IPS-NIHi11 (cell line): ENCODE measurements around the gene SOWAHA.

Experiments
- DNase-seq: peaks from one replicate; pipeline ENCODE4 v3.0.0; 2012; ENCODE audit warnings: mixed read lengths, low spot score

Gene SOWAHA

DNA sequence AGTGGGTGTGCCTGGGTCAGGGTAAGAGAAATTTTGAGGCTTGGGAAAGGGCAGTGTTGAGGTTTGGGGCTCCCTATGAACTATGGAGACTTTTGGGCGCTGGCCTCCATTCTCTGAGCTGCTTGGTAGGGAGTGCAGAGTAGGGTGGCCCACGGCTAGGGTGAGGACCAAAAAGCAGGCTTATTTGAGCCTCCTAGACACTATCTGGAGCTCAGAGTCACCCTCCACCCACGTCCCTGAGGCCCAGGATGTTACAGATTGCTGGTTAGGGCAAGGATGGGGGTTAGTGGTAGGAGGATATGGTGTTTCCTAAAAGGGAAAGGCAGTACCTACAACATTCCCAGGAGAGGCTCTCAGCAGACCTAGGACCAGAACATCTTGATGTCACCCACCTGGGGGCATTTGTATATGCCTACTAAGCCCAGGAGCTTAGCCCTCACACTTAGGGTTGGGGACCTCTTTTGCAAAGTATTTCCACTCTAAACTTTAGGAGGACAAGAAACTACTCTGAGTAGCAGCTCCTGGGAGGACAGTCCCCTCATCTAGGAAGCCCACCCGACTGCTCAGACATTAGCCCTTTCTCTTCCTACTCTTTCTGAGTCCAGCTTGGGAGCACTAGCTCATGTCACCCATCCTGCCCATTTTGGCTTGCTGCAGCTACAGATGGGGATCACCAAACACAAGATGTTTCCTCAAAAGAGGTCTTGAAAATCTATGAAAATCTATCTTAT is 15.0 kb downstream of the SOWAHA start:
- no peak for DNase-seq

DNA sequence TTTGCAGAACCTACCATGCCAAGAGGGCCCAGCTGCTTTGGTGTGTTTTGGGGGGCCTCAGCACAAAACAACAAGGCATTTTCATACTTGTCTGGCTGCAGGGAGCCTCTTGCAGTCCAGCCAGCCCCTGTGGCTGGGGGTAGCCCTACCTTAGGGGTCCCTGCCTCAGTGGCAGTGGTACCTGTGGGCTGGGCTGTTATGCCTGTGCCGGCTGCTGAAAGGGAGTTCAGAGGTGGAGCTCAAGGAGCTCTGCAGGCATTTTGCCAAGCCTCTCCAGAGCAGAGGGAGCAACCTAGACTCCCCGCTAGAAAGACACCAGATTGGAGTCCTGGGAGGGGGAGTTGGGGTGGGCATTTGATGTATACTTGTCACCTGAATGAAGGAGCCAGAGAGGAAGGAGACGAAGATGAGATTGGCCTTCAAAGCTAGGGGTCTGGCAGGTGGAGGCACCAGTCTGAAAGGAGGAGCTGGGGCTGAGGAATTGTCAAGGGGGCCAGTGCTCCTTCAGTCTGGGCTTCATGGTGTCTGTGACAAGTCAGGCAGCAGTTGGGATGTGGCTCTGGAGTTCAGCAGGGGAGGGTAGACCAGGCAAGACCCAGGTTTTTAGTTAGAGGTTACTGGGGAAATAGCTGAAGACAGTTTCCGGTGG is 15.9 kb downstream of the SOWAHA start:
- DNase-seq = no peak

DNA sequence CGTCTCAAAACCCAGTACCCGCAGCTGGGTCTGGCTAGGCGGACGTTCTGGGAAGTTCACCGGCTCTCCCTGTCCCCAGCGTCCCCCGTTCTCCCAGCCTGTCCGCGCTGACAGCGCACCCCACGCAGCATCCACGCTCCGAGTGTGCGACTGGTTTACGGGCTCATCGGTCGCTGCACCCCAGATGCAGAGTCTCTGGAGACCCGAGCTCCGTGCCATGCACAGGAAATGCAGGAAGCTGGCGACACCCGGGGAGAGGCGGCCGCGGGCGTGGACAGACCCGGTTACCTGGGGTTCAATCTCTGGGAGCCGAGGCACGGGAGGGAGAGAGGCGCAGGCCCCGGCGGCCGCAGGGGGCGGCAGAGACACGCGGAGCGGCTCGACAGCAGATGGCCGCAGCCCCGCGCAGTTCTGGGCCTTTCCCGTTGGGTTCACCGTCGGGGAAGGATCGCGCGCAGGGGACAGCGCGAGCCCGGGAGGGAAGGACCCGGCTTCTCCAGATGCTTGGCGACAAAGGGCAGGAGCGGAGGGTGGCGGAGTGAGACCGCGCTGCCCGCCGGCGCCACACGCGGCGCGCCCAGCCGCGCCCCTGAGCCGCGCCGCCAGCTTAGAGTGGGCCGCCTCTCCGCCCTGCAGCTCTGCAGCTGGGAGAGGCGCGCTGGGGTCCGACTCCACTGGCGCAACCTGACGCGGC is 16.8 kb downstream of the SOWAHA start:
- peak; percentile 89 for DNase-seq

DNA sequence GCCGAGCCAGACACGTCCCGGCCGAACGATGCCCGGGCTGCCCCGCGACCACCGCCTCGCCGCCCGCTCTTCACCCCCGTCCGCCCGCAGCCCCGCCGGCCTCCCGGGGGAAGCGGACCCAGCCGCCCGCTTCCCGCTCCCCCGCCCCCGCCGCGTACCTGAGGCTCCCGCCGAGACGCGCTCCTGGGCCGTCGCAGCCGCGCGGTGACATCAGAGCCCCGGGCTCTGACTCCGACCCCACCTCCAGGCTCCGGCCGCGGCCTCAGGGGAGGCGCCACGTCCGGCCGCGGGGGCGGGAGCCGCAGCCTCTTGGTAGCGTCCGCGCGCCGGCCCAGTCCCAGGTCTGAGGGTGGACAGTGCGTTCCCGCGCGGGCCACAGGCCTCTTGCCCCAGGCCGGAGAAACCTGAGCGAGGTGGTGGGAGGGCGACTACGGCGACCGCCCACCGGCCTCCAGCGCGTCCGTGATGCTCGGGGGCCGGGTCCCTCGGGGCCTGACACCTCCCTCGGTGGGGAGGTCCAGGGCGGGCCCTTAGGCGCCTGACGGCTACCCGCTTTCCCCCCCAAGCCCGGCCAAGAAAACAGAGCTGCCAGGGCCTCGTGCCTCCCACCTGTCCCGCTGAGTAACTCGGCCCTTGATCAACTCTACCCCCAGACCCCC is 17.5 kb downstream of the SOWAHA start, which contains the start of gene SHROOM1:
TSS of gene SHROOM1 (minus strand) at position 212 of the 659 bp plus-strand sequence. CDS start 4,507 bp downstream, outside the sequence.
- peak; percentile 84 for DNase-seq

DNA sequence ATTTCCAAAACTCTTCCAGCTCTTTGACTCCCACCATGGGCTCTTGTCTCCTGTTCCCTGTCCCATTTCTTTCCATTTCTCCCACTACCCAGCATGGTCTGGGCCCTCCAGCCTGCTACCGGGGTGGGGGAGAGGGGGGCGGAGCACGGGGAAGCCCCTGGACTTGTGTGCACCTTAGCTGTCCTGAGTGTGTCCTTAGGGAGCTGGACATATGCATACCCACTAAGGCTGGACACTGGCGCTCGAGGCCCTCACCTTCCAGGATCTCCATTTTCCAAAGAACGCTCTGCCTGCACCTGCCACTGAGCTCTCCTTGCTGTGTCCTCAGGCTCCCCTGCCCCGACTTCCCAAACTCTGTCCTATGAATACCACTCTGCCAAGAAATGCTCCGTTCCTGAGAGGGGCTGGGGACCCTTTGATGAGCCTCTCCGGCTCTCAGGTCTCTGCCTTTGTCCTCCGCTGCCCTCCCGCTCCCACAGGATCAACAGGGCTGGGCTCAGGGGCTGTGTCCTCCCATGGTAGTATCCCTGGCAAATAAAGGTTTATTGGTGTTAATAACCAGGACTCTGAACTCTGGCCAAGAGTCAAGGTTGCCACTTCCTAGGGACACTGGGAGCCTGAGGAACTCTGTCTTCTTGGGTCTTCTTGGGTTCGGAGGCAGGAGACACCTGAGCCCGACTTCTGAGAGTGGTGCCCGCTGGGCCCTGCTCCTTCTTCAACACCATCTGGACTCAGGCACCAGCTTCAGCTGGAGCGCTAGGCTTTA is 18.2 kb downstream of the SOWAHA start:
- DNase-seq = no peak

DNA sequence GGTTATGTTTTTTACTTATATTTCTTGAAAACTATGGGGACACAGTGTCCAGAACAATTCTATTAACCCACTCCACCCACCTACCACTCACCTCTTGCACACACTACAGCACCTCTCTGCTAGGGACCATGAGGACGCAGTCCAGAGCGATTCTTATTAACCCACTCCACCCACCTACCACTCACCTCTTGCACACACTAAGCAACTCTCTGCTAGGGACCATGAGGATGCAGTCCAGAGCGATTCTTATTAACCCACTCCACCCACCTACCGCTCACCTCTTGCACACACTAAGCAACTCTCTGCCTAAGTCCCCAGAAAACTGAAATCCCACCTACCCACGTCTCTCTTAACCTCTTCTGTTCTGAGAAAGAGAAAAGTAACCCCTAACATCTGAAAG is 19.5 kb downstream of the SOWAHA start:
- DNase-seq = no peak

DNA sequence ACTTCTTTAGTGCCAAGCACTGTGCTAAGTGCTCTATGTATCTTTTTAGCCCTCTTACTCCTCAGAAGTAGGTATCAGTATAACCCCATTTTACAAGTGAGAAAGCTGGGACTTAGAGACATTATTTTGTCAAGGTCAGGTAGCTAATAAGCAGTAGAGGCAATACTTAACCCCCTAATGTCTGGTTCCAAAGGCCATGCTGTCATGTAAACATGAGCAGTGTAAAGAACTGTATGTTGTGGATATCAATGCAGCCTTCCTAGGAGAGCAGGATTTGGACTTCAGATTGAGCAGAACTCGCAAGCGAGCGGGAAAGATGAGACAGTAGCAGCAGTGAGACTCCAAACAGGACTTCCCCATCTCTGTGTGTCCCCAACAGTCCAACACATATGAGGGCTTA is 21.0 kb downstream of the SOWAHA start:
- DNase-seq = no peak

DNA sequence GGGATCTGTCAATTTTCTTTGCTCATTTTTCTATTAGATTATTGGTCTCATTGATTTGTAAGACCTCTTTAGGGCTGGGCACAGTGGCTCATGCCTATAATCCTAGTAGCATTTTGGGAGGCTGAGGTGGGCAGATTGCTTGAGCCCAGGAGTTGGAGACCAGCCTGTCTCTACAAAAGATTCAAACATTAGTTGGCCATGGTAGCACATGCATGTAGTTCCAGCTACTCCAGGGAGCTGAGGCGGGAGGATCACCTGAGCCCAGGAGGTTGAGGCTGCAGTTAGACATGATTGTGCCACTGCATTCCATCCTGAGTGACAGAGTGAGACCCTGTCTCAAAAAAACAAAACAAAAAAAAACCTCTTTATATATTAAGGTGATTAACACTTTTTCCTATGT is 23.8 kb downstream of the SOWAHA start:
- no peak for DNase-seq

DNA sequence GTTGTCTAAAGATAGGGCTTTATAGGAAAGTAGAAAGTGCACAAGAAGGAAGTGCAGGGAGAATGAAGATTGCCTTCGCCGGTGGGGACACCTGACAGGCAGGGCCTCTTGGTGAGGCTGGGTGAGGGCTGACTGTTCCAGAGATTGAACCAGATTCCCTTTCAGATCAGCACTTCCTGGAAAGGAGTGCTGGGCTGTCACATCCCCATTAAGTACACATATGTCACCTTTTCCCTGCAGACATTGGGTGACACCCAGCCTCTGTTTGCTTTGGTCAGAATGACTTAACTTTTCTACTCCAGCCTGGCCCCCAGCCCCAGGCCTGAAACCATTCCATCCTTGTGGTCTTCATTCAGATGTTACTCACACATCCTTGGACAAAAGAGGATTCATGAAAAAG is 24.8 kb downstream of the SOWAHA start:
- DNase-seq = no peak

DNA sequence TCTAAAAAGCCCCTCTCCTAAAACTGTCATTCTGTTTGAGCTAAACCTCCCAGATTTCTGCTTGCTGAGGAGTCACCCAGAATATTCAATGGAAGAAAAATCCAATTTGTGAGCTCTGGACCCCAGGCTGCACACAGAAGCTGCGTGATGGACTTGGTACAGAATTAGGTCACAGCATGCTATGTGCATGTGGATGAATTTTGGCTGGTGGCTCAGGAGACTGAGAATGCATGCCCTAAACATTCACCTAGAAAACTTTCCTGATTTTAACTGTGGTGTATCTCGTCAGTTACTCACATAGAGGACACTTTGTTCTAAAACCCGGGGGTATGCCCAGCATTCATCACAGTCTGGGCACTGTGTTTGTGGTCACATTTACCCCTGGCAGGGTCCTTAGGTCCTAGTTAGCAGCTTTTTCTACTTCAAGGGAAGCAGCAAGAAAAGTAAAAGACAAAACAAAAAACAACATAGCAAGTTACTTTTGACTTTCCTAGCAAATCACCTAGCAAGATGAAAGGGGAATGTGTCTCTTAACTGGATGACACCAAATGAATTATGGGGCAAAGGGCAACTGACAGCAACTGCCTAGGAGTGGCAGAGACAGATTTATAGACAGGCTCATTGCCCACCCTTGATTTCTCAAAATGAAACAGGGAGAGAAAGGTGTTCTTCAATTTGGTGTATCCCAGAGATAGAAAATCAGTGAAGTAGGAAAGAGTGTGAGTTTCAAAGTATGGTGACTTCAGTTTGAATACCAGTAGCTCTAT is 25.6 kb downstream of the SOWAHA start:
- no peak for DNase-seq

DNA sequence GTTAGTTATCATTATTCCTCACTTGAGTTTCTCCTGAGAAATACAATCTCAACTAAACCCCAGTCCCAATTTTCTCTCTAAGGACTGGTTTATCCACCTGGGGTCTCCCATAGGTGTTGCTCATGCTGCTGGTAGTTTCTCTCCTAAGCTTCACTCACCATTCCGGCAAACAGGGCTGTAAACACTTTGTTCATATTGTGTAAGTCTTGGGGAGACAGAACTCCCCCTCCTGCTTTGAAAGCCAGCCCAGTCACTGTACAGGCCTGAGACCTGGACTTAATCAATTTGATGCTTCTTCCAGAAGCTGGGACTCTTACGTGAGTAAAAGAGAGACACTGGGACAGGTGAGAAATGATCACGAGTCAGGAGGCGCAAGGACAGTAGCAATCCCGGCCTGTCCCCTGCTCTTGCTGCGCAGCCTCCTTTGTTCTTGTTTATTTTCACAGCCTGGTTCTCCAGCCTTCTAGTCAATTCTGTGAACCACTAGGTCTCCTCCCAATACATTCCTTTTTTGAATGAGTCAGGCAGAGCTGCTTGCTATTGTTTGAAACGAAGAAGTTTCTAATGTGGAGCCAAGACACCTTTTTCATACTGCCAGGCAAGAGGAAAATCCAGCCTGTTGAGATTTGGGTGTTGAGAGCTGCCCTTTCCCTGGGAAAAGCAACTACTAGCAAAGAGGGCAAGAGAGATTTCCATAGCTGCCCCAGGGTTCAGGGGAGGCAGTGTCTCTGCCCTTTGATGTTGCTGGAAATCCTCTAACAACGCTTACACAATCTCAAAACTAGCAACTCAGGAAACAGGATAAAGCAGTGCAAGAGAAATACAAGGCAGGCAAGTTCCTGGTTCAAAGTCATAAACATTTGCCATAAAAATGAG is 26.6 kb downstream of the SOWAHA start:
- no peak for DNase-seq

DNA sequence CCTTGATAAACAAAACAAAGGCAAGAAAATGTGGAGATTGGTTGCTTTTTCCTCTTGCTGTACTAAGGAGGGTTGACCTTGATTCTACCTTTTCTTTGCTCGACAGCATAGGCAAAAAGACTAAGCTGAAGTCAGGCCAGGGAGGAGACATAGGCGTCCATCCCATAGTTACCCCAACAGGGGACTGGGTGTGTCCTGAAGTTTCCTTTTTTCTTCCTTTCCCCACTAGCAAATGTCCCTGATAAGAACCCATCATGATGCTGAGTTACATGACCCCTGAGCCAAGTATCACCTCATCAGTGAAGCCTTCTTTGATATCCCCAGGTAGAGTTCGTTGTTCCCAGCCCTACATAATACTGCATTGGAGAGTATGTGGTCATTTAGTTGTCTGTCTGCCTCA is 27.2 kb downstream of the SOWAHA start:
- DNase-seq = no peak

DNA sequence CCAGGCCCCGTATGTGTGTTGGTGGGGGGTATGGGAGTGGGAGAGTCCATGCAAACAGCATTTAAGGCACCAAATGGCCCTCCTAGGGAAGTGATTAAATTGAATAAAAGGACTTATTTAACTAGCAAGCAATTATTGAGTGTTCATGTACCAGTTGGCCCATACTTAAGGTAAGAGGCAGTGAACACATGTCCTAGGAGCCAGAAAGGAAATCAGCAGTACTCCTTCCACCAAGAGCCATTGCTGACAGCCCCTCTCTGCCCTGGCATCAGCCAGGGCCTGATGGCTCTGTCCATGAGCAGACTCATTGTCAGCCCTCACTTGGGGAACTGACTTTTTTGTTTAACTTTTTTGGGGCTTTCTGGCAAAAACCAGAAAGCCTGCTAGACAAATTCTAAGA is 27.8 kb downstream of the SOWAHA start:
- no peak for DNase-seq

DNA sequence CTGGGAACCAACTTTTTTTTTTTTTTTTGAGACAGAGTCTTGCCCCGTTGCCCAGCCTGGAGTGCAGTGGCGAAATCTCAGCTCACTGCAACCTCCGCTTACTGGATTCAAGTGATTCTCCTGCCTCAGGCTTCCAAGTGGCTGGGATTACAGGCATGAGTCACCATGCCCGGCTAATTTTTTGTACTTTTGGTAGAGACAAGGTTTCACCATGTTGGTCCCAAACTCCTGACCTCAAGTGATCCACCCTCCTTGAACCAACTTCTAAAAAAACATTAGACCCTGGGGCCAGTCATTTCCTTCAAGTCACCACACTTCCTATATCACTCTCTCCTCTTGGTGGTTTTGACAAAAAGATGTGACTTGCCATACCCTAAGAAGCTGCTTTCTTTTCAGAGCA is 28.2 kb downstream of the SOWAHA start:
- no peak for DNase-seq

DNA sequence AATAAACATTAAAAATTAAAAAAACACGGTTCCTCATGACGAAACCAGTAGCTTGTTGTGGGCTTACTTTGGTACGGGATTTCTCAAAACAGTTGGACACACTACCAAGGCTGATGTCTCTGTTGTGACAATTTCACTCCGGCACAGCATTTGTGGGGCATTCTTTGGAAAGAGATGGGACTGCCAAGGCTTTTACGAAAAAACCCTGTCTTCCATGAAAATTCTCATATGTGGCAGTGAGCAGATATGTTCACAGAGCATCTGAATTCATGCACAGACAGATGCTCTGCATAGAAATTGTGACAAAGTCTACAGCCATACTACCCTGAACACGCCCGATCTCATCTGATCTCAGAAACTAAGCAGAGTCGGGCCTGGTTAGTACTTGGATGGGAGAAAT is 35.2 kb downstream of the SOWAHA start:
- no peak for DNase-seq

DNA sequence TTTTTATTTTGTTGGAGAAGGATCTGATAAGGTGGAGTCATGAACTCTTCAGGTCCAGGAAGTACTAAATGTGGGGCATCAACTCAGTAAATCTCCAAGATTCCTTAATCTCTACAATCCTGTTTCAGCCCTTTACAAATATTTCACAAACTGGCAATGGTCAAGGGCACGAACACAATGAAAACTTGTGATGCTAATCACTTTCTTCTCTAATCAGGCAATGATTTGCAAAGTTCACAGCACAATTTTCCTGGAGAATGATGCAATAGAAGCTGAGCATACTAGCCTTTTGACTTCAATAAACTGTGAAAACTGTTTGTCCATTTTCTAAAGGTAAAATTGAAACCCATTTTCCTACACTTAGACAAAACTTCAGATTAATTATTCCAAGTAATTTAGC is 36.2 kb downstream of the SOWAHA start:
- no peak for DNase-seq

DNA sequence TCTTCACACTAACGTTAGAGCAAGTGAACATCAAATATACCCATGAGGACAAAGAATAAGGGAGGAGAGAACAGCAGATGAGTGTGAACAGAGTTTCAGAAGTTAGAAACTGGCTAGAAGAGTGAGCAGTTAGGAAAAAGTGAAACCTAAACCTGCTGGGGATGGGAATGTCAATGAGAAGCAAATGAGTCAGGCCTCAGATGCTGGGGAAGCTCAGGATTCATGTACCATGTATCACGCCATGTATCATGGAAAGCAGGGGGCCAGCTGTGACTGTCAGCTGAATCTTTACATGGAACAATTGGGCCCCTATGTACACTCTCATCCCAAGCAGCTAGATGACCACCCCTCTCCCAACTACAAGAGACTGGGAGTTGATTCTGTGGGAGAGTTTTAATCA is 37.0 kb downstream of the SOWAHA start:
- no peak for DNase-seq

DNA sequence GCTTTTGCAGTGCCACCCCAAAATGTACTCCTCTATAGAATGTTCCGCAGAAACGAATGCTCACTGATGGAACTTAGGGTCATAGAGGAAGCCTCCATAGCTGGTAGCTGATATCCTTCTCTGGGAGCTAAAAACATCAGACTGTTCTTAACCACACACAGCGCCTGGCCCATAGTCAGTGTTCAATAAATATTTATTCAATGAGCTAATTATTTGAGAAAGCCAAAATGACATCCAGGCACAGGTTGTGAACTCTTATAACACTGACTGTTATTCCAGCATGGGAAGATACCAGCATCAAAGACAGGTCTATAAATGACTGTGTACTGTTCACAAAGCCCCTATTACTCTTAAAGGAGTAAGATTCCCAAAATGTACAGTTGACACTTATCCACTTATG is 40.2 kb downstream of the SOWAHA start:
- DNase-seq = no peak

DNA sequence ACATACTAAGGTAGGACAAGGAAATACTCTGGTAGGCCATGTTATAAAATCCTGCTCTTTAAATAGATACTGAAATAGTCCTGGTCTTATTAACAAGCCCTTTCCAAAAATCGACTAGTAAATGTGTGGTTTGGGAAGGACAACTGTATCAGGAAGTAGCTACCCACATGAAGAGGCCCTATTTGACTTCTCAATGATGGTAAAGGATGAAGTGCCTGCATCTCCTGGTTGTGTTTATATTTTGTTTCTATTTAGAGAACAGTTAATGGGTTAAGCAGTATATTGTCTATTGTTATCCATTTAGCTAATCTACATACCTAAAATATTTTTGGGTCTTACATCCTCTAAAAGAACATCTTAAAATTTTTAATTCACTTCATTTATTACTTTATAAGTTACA is 40.7 kb downstream of the SOWAHA start:
- DNase-seq = no peak

DNA sequence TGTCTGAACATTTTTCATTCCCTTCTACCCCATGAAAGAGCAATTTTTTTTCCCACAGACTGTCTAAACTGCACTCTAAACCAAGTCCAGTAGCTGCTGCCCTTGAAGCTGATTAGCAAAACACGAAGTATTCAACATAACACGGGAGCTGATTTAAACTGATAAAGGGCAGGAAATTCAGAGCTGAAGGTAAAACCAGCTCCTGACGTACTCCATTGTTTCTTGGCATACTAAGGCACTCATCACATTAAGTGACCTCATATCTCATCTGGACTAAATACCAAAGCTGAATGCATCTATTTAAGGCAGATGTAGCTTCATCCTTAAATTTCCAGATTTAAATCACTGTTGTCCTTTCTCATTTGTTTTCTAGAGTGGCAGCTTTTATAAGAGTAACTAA is 41.2 kb downstream of the SOWAHA start:
- DNase-seq = no peak
